OCI-M1 (cell line): ENCODE data around the gene ZBTB46.
"Not testable (repeated sequence)": the region's sequence is repeated elsewhere in the genome, so short reads cannot be mapped to it uniquely, and the experiment has no call there.

Experiments
- DNase-seq: peaks from one replicate; lab custom pipeline; 2025; lab: John Stamatoyannopoulos, UW

ZBTB46 gene

GRCh38 chr20:63830841-63831588 is at the start of gene ZBTB46:
TSS of gene ZBTB46 (minus strand) at chr20:63831264. CDS start at chr20:63790757, 40,507 bp downstream.
- peak; percentile 19 for DNase-seq

GRCh38 chr20:63878899-63879663 is 48.0 kb upstream of the ZBTB46 start:
- no peak for DNase-seq

GRCh38 chr20:63877755-63878470 is 46.8 kb upstream of the ZBTB46 start:
- no peak for DNase-seq

- no peak for DNase-seq
Measured at GRCh38 chr20:63876489-63877036, 45.5 kb upstream of the ZBTB46 start.

GRCh38 chr20:63874241-63874640 is 43.2 kb upstream of the ZBTB46 start:
- not testable (repeated sequence) for DNase-seq

- no peak for DNase-seq
Measured at GRCh38 chr20:63873477-63873971, 42.5 kb upstream of the ZBTB46 start.

- no peak for DNase-seq
Measured at GRCh38 chr20:63868264-63868663, 37.2 kb upstream of the ZBTB46 start.

- DNase-seq: not testable (repeated sequence)
Measured at GRCh38 chr20:63867042-63867441, 36.0 kb upstream of the ZBTB46 start.

GRCh38 chr20:63864978-63865640 is 34.0 kb upstream of the ZBTB46 start, which contains the start of gene TPD52L2:
TSS of gene TPD52L2 (plus strand) at chr20:63865270. CDS start at chr20:63865366, 96 bp downstream.
- DNase-seq: peak; percentile 99

- DNase-seq: no peak
Measured at GRCh38 chr20:63864545-63864977, 33.5 kb upstream of the ZBTB46 start.

- DNase-seq: peak; percentile 95
Measured at GRCh38 chr20:63863798-63864544, 32.9 kb upstream of the ZBTB46 start.

- DNase-seq: no peak
Measured at GRCh38 chr20:63863021-63863797, 32.1 kb upstream of the ZBTB46 start.

GRCh38 chr20:63861981-63862901 is 31.2 kb upstream of the ZBTB46 start:
- DNase-seq: no peak

GRCh38 chr20:63861365-63861934 is 30.4 kb upstream of the ZBTB46 start, which contains the start of gene ABHD16B:
TSS of gene ABHD16B (plus strand) at chr20:63861498. CDS start at chr20:63861541, 43 bp downstream.
- DNase-seq: no peak

GRCh38 chr20:63860325-63861051 is 29.4 kb upstream of the ZBTB46 start:
- no peak for DNase-seq

GRCh38 chr20:63859166-63859699 is 28.2 kb upstream of the ZBTB46 start:
- DNase-seq: no peak
